DMS 273 (cell line): Measurements from ENCODE around the gene RNF144A.
"Not testable (repeated sequence)": the region's sequence is repeated elsewhere in the genome, so short reads cannot be mapped to it uniquely, and the experiment has no call there.

Source experiments
- DNase-seq: peaks from one replicate; lab custom pipeline; 2025; ENCODE audit not compliant: unreplicated experiment; lab: John Stamatoyannopoulos, UW

Gene RNF144A

GRCh38 chr2:7001395-7001794, 84.2 kb downstream of the RNF144A start:
- not testable (repeated sequence) for DNase-seq

GRCh38 chr2:7003895-7004294, 86.7 kb downstream of the RNF144A start:
- DNase-seq: no peak

DNA sequence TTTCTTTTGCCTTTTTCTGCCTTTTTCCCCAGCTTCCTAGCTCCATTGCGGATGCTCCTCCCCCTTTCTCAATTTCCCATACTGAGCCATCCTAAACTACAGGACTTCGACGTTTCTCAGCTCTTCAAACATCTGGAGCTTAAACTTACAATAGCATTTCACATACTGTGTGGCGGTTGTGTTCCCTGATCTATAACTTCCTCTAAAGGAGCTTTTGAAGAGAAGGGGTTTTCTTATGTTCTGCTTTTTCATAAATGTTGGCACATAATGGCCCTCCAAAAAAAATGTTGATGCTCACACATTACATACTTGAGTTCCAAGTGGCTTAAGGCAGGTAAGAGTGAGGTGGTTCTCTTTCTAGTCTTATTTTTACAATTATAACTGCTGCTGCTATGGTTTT, 87.4 kb downstream of the RNF144A start:
- no peak for DNase-seq

- DNase-seq: no peak
Measured at GRCh38 chr2:7007488-7007845, 90.3 kb downstream of the RNF144A start.

DNA sequence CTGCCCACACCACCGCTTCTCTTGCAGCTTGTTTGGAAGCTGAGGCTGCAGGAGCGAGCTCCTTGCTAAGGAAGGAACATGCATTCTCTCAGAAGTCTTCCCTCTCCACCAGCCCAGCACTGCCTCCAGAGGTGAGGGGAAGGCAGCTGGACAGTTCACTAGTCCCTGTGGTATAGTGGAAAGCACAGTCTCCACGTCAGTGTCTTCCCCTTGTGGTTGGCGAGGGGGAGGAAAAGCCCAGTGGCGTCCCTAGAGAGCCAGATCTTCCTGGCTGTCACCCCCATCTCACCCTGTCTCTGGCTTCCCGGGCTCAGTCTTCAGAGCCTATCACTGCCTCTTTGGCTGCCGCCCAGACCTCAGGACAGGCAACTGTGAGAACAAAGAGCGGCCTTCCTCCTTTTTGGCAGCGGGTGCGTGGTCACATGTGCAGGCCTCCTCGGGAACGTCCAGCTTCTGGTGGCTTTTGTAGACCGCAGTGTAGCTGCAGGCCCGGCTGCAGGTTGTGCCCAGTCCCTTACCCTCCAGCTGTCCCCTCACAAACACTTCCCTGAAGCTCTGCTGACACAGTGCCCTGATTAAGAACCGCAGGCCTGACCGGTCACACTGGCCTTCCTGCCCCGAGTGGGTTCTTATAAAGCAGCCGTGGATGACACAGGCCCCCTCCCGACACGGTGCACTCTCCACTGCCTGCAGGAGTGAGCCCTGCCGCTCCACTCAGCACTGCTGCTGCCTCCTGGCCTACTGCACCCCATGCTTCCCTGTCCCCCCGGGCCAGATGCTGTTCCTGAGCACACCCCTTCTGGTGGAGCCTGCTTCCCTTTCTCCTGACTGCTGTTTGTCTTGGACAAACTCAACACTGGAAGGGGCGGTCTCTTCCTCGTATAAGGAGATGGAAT, 90.9 kb downstream of the RNF144A start:
- DNase-seq: peak; percentile 29

DNA sequence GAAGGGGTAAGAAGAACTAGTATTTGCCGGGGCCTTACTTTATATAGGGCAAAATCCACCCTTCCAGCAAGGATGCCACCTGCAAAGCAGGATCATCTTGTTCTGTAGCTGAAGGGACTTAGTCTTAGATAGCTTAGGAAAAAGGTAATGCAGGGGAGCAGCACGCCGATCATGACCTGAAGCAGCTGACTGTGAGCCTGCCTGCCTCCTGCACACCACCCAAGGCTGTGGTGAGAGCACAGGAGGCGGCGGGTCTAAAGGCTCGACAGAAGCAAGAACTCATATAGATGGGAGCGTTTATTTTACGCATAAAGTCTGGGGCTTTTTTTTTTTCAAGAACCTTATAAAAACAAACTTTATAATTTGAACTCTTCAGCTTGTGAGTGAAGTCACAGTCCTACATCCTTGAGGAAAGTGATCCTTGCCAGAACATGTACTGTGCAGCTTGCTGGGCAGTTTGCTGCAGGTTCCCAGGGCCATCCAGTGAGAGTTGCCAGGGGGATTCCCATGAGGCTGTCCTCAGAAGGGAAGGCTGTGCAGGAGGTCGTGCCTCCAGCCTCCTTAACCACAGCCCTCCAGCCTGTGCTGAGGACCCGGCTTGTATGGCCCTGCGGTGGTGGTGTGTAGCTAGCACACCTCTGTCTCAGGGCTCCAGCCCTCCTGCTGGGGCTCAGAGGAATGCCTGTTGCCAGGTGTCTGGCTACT, 92.1 kb downstream of the RNF144A start:
- DNase-seq: no peak

DNA sequence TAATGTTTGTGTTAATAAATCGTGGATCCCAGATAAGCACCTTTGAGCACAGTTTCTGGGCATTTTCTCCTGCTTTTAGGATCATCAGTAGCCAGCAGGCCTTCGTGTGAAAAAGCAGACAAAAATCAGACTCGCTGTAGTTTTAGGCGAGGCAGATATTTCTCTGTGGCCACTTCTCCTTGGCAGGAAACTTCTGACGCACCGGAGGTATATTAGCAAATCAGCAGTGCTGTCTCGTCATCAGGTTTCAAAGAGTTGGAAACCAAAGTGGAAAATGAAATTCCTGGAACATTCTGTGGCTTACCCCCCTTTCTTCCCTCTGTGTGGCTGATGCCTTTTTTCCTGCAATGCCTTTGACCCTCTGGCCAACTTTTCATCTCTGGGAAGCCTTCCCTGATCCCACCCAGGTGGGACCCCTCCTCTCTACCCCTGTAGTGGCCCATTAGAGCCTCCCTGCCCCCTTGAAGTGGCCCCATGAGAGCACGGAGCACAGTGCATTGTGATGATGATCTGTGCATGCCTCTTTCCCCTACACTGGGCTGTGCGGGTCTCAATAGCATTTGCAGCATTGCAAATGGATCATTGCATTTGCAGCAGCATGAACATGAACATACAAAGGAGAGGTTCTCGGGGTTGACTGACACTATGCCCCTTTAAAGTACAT, 93.3 kb downstream of the RNF144A start:
- DNase-seq: no peak

DNA sequence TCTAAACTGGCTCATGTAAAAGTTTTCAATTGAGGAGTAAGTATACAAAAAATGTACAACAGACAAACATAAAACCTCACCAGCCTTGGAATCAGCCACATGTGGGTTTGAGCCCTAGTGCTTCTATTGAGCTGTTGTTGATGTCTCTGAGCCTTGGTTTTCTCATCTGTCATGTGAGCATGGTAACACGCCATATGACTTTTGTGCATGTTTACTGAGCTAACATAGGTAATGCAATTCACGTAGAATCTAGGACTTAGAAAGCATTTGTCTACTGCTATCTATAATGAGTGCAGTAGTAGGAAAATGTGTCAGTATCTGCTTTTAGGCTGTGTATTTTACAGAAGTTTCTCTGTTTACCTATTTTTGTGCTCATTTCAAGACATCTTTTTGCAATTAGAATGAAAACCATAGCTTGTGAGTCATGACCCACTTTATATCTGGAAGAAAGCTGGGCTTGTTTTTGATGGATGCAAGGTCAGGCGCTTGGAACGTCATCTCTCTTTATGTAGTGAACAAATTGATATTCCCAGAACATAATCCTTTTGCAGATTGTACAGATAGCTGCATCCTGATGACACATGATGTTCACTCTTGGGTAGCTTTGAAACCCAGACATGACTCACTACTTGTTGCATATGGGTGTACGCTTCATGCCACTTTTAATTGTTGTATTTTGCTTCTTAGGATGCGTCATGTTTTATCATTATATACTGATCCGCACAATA, 94.3 kb downstream of the RNF144A start:
- no peak for DNase-seq

- no peak for DNase-seq
Measured at GRCh38 chr2:7012141-7012764, 95.0 kb downstream of the RNF144A start.

- no peak for DNase-seq
Measured at GRCh38 chr2:7013471-7014160, 96.4 kb downstream of the RNF144A start.

GRCh38 chr2:7014174-7014640, 97.0 kb downstream of the RNF144A start:
- DNase-seq: peak; percentile 86

DNA sequence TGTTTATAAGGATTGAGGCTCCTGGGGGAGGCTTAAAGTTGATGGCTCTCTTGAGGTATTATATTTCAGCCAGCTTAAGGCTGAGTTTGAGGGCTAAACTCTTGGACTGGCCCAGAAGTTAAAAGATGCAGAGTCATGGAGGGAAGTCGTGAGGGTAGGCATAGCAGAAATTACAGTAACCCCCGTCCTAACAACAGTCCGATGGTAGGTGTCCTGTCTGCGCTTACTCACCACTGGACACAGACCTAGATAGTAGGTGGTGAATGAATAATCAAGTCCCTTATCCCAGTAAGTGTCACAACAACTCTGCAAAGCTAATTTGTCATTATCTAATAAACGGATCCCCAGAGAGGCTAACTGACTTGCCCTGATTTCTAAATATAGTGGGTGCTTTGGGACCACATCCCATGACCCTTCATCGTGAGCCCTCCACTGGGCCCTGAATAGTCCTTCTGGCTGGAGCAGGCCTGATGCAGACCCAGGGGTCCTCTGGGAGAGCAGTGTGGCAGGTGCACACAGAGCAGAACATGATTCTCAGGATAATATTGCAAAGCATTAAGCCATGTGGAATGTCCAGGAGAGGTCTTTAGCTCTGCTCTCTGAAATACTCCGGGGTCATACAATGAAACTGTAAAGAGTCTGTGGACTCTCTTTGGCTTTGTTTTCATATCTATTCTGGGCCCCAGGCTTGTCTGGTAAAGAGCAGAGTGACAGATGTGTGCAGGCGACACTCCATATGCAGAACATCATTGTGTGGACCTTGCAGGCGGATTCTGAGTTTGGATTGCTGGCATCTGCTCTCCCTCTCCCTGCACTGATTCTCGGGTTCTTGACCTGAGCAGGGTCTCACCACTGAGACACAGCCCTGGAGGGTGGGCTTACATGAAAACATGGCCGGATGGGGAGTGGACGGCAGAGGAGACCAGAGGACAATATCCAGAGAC, 98.1 kb downstream of the RNF144A start:
- peak; percentile 71 for DNase-seq

GRCh38 chr2:7016148-7016547, 98.9 kb downstream of the RNF144A start:
- no peak for DNase-seq

DNA sequence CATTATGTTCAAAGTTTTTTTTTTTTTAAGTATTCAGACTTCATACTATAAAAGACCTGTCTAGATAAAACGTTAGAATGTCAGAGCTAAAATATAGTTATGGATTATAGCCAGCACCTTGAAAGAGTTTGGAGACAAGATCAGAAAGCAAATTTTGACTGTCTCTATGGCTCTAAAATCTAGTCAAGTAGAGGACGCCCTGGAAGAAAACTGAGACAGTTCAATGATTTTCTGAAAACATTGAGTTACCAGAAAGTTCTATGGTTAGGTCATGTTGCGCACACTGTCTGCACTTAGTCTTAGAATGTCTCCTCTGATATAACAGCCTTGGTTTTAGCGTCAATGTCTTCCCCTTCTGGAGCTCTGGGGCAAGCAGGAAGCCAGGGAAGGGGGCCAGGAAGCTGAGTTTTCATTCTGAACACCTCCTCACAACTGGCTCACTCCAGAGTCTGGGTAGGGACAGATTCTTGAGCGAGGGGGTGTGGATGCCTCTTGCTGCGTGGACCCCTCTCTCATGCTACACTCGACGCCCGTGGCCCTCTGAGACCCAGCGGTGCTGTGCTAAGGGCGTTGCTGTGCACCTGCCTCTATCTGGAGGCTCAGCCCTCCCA, 99.5 kb downstream of the RNF144A start:
- no peak for DNase-seq

DNA sequence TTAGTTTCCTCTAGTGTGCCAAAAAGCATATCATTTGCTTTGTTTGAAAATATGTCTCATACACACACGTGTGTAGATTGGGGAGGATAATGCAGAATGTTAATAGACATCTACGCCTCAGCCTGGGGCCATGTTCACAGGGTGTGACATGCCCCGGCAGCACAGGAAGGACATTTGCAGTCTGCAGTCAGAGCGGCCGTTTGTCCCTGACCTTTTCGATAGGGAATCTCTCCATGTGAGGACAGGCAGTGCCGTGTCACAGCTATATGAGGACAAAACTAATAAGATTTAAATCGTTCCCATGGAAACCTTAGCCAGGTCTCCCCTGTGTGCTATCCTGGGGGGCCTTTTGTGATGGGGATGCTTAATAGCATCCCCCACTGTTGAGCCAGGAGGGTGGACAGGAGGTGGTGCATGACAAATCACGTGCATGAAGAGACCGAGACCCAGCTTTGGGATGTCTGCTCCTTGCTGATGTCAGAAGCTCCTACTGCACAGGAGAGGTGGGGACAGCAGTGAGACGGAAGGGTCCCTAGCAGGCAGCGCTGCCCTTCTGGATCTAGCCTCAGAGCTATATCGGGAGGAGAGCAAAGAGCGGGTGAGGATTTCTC, 100.6 kb downstream of the RNF144A start:
- DNase-seq: no peak

GRCh38 chr2:7018282-7018701, 101.1 kb downstream of the RNF144A start:
- no peak for DNase-seq

- DNase-seq: no peak
Measured at GRCh38 chr2:7018767-7019166, 101.6 kb downstream of the RNF144A start.

GRCh38 chr2:7019191-7019590, 102.0 kb downstream of the RNF144A start:
- DNase-seq: no peak
